T47D (cell line): Measurements from ENCODE around the gene DHRS13.

Experiments used
- DNase-seq, 2 experiments: peaks; one replicate each; pipeline versions ENCODE4 v3.0.0 to v3.0.0-alpha.2; 2011 to 2012; ENCODE audit warnings: low read depth in 1 of 2, low spot score in 1 of 2
- JUND ChIP-seq: IDR thresholded peaks from 2 replicates; pipeline ENCODE4 v1.6.1; 2012; ENCODE audit warnings: low read depth
- in situ Hi-C: cut with HindIII; loops from 2 replicates; pipeline ENCODE4 v1.10.0; 2016; ENCODE audit warnings: low sequenced_read_pairs, low pct_unique_long_range_greater_than_20kb

DHRS13 gene

GRCh38 chr17:28864991-28865849, 37.7 kb downstream of the DHRS13 start:
- in situ Hi-C loops = no loop called here
- TF ChIP-seq JUND = no peak
- no peak for DNase-seq

- in situ Hi-C loops = no loop called here
- no peak for DNase-seq
- no peak for TF ChIP-seq JUND
Observed at GRCh38 chr17:28863953-28864352, 38.9 kb downstream of the DHRS13 start.

GRCh38 chr17:28862561-28862960, 40.3 kb downstream of the DHRS13 start:
- in situ Hi-C loops = no loop called here
- no peak for TF ChIP-seq JUND
- no peak for DNase-seq

GRCh38 chr17:28861393-28862203, 41.3 kb downstream of the DHRS13 start:
- DNase-seq = no peak
- in situ Hi-C loops = no loop called here
- no peak for TF ChIP-seq JUND

GRCh38 chr17:28860363-28860808, 42.5 kb downstream of the DHRS13 start:
- in situ Hi-C loops = no loop called here
- no peak for DNase-seq
- TF ChIP-seq JUND = no peak

GRCh38 chr17:28858801-28859355, 44.0 kb downstream of the DHRS13 start:
- no peak for DNase-seq
- in situ Hi-C loops = no loop called here
- no peak for TF ChIP-seq JUND

GRCh38 chr17:28857905-28858800, 44.7 kb downstream of the DHRS13 start:
- in situ Hi-C loops = no loop called here
- DNase-seq = no peak
- TF ChIP-seq JUND = no peak

GRCh38 chr17:28856028-28856574, 46.8 kb downstream of the DHRS13 start:
- in situ Hi-C loops = no loop called here
- no peak for DNase-seq
- TF ChIP-seq JUND = no peak

- DNase-seq = no peak
- in situ Hi-C loops = no loop called here
- no peak for TF ChIP-seq JUND
Observed at GRCh38 chr17:28855336-28855679, 47.6 kb downstream of the DHRS13 start.

GRCh38 chr17:28854457-28855335, 48.2 kb downstream of the DHRS13 start, which contains the start of gene ERAL1:
ERAL1 (plus strand) TSS chr17:28855016; CDS start chr17:28855035, 19 bp downstream.
- in situ Hi-C loops = no loop called here
- DNase-seq = peak; percentile 93 to 94
- TF ChIP-seq JUND = no peak

GRCh38 chr17:28853295-28853694, 49.6 kb downstream of the DHRS13 start:
- DNase-seq = no peak
- in situ Hi-C loops = no loop called here
- no peak for TF ChIP-seq JUND
